ENCODE data around the gene LIN28A.

Gene LIN28A

GRCh38 chr1:26429721-26430120 is 19.1 kb downstream of the LIN28A start:
- no peak overlapping the region for H3K27ac Mint-ChIP-seq
- H3K36me3 Mint-ChIP-seq (ENCODE audit: insufficient read depth): peaks cover 15% of the 10 kb centered on the region
- DNase-seq (no peak), ATAC-seq (replicated peaks) (no peak)
- peaks cover 13 to 17% of the 10 kb centered on the region in 2 donors for H3K4me1 Mint-ChIP-seq (ENCODE audit: low read depth in 2 of 2)
- H3K4me3 Mint-ChIP-seq: no peak overlapping the region
- H3K9me3 Mint-ChIP-seq: no peaks in the 10 kb centered on the region
- H3K27me3 Mint-ChIP-seq: peaks cover 23 to 29% of the 10 kb centered on the region in 2 donors

- Mint-ChIP-seq H3K4me1 (ENCODE audit: low read depth in 2 of 2) (peaks cover 13 to 17% of the 10 kb centered on the region in 2 donors), H3K36me3 (ENCODE audit: insufficient read depth) (peaks cover 23% of the 10 kb centered on the region), H3K4me3 (peak within 1 kb of the TSS; percentile 88 to 98), H3K9me3 (no peaks in the 10 kb centered on the region), H3K27me3 (peaks cover 5 to 6% of the 10 kb centered on the region in 2 donors), H3K27ac (peak within 1 kb of the TSS; percentile 66 to 94)
- ATAC-seq (replicated peaks) (peak; percentile 92), DNase-seq (peak; percentile 97 to 98 (median 98))
Observed at GRCh38 chr1:26431979-26432695, 21.5 kb downstream of the LIN28A start, which contains the start of gene DHDDS. DHDDS (plus strand) TSS chr1:26432321; CDS start chr1:26432946, 625 bp downstream.

GRCh38 chr1:26432793-26433192 is 22.2 kb downstream of the LIN28A start:
- Mint-ChIP-seq H3K27ac (peak overlapping the region; percentile 66 to 94), H3K36me3 (ENCODE audit: insufficient read depth) (peaks cover 27% of the 10 kb centered on the region), H3K9me3 (no peaks in the 10 kb centered on the region), H3K4me1 (ENCODE audit: low read depth in 2 of 2) (peaks cover 13 to 17% of the 10 kb centered on the region in 2 donors), H3K4me3 (peak overlapping the region; percentile 88 to 98), H3K27me3 (peaks cover 0 to 5% of the 10 kb centered on the region in 2 donors)
- DNase-seq (no peak), ATAC-seq (replicated peaks) (no peak)

GRCh38 chr1:26434161-26434752 is 23.6 kb downstream of the LIN28A start:
- Mint-ChIP-seq H3K27ac (no peak overlapping the region), H3K4me1 (ENCODE audit: low read depth in 2 of 2) (peaks cover 13 to 17% of the 10 kb centered on the region in 2 donors), H3K27me3 (peaks cover 0 to 5% of the 10 kb centered on the region in 2 donors), H3K36me3 (ENCODE audit: insufficient read depth) (peaks cover 38% of the 10 kb centered on the region), H3K4me3 (no peak overlapping the region), H3K9me3 (no peaks in the 10 kb centered on the region)
- ATAC-seq (replicated peaks) (no peak), DNase-seq (no peak)

GRCh38 chr1:26438041-26438440 is 27.4 kb downstream of the LIN28A start:
- Mint-ChIP-seq H3K36me3 (ENCODE audit: insufficient read depth) (peaks cover 51% of the 10 kb centered on the region), H3K9me3 (no peaks in the 10 kb centered on the region), H3K4me3 (no peak overlapping the region), H3K27ac (peak overlapping the region in 1 of 2 donors; percentile 49), H3K27me3 (no peaks in the 10 kb centered on the region), H3K4me1 (ENCODE audit: low read depth in 2 of 2) (peaks cover 5 to 11% of the 10 kb centered on the region in 2 donors)
- ATAC-seq (replicated peaks) (no peak), DNase-seq (no peak)

- peaks cover 0 to 4% of the 10 kb centered on the region in 2 donors for H3K4me1 Mint-ChIP-seq (ENCODE audit: low read depth in 2 of 2)
- H3K36me3 Mint-ChIP-seq (ENCODE audit: insufficient read depth): peaks cover 60% of the 10 kb centered on the region
- no peak overlapping the region for H3K4me3 Mint-ChIP-seq
- H3K9me3 Mint-ChIP-seq: no peaks in the 10 kb centered on the region
- DNase-seq (no peak), ATAC-seq (replicated peaks) (no peak)
- no peaks in the 10 kb centered on the region for H3K27me3 Mint-ChIP-seq
- no peak overlapping the region for H3K27ac Mint-ChIP-seq
Observed at GRCh38 chr1:26440259-26440658, 29.6 kb downstream of the LIN28A start.

GRCh38 chr1:26449868-26450267 is 39.3 kb downstream of the LIN28A start:
- H3K27ac Mint-ChIP-seq: no peak overlapping the region
- H3K9me3 Mint-ChIP-seq: no peaks in the 10 kb centered on the region
- no peaks in the 10 kb centered on the region for H3K27me3 Mint-ChIP-seq
- H3K36me3 Mint-ChIP-seq (ENCODE audit: insufficient read depth): peaks cover 38% of the 10 kb centered on the region
- H3K4me3 Mint-ChIP-seq: no peak overlapping the region
- ATAC-seq (replicated peaks): no peak
- DNase-seq: no peak
- H3K4me1 Mint-ChIP-seq (ENCODE audit: low read depth in 2 of 2): no peaks in the 10 kb centered on the region

- H3K36me3 Mint-ChIP-seq (ENCODE audit: insufficient read depth): peaks cover 38% of the 10 kb centered on the region
- no peak overlapping the region for H3K27ac Mint-ChIP-seq
- H3K9me3 Mint-ChIP-seq: no peaks in the 10 kb centered on the region
- ATAC-seq (replicated peaks) (no peak), DNase-seq (no peak)
- no peak overlapping the region for H3K4me3 Mint-ChIP-seq
- H3K4me1 Mint-ChIP-seq (ENCODE audit: low read depth in 2 of 2): no peaks in the 10 kb centered on the region
- H3K27me3 Mint-ChIP-seq: no peaks in the 10 kb centered on the region
Observed at GRCh38 chr1:26450908-26451307, 40.3 kb downstream of the LIN28A start.

- Mint-ChIP-seq H3K9me3 (no peaks in the 10 kb centered on the region), H3K4me3 (no peak overlapping the region), H3K4me1 (ENCODE audit: low read depth in 2 of 2) (no peaks in the 10 kb centered on the region), H3K36me3 (ENCODE audit: insufficient read depth) (peaks cover 37% of the 10 kb centered on the region), H3K27ac (no peak overlapping the region), H3K27me3 (no peaks in the 10 kb centered on the region)
- ATAC-seq (replicated peaks): no peak
- DNase-seq: no peak
Observed at GRCh38 chr1:26452459-26453183, 42.0 kb downstream of the LIN28A start.

- ATAC-seq (replicated peaks) (no peak), DNase-seq (no peak)
- Mint-ChIP-seq H3K27ac (no peak overlapping the region), H3K9me3 (no peaks in the 10 kb centered on the region), H3K4me1 (ENCODE audit: low read depth in 2 of 2) (no peaks in the 10 kb centered on the region), H3K36me3 (ENCODE audit: insufficient read depth) (peaks cover 31% of the 10 kb centered on the region), H3K27me3 (no peaks in the 10 kb centered on the region), H3K4me3 (no peak overlapping the region)
Observed at GRCh38 chr1:26459148-26459547, 48.5 kb downstream of the LIN28A start.

GRCh38 chr1:26459573-26460031 is 49.0 kb downstream of the LIN28A start:
- no peaks in the 10 kb centered on the region for H3K9me3 Mint-ChIP-seq
- peaks cover 30% of the 10 kb centered on the region for H3K36me3 Mint-ChIP-seq (ENCODE audit: insufficient read depth)
- DNase-seq: no peak
- no peak overlapping the region for H3K27ac Mint-ChIP-seq
- no peak overlapping the region for H3K4me3 Mint-ChIP-seq
- H3K4me1 Mint-ChIP-seq (ENCODE audit: low read depth in 2 of 2): no peaks in the 10 kb centered on the region
- ATAC-seq (replicated peaks): no peak
- H3K27me3 Mint-ChIP-seq: no peaks in the 10 kb centered on the region

GRCh38 chr1:26468911-26469310 is 58.3 kb downstream of the LIN28A start:
- H3K27me3 Mint-ChIP-seq: no peaks in the 10 kb centered on the region
- H3K4me3 Mint-ChIP-seq: no peak overlapping the region
- H3K36me3 Mint-ChIP-seq (ENCODE audit: insufficient read depth): peaks cover 39% of the 10 kb centered on the region
- DNase-seq (no peak), ATAC-seq (replicated peaks) (no peak)
- no peak overlapping the region for H3K27ac Mint-ChIP-seq
- H3K4me1 Mint-ChIP-seq (ENCODE audit: low read depth in 2 of 2): peaks cover 22 to 25% of the 10 kb centered on the region in 2 donors
- H3K9me3 Mint-ChIP-seq: no peaks in the 10 kb centered on the region

GRCh38 chr1:26469558-26469957 is 58.9 kb downstream of the LIN28A start:
- DNase-seq (no peak), ATAC-seq (replicated peaks) (no peak)
- Mint-ChIP-seq H3K4me1 (ENCODE audit: low read depth in 2 of 2) (peaks cover 23 to 31% of the 10 kb centered on the region in 2 donors), H3K27me3 (no peaks in the 10 kb centered on the region), H3K9me3 (no peaks in the 10 kb centered on the region), H3K27ac (no peak overlapping the region), H3K36me3 (ENCODE audit: insufficient read depth) (peaks cover 45% of the 10 kb centered on the region), H3K4me3 (no peak overlapping the region)
